GM23338 (cell line): ENCODE data around the gene SASH1. TPM values are rescaled to one million over a fixed set of nuclear protein-coding genes. Genes with fewer than 3 reads are reported as not detected.

Experiments
- ATAC-seq: fragments of 200-7000 bp; cut with Tn5 transposase; 3 replicates; pipeline ENCODE4 v1.9.1; 2020
- DNase-seq: peaks from one replicate; pipeline ENCODE4 v3.0.0-alpha.2; 2015; ENCODE audit warnings: low spot score
- H2AFZ ChIP-seq: fragments of 200-600 bp; sonication (generic); 2 replicates; pipeline ENCODE4 v1.8.0; 2016; ENCODE audit warnings: antibody characterized with exemption, mild to moderate bottlenecking, moderate library complexity
- H3F3A ChIP-seq: fragments of 200-600 bp; sonication (generic); replicated peaks from 2 replicates; pipeline ENCODE4 v1.8.0; 2017; ENCODE audit warnings: antibody characterized with exemption, mixed run types, low read depth
- H3K27ac ChIP-seq: fragments of 200-600 bp; sonication (generic); 2 replicates; pipeline ENCODE4 v1.6.1; 2016; ENCODE audit warnings: low read depth
- H3K27me3 ChIP-seq: fragments of 200-600 bp; sonication (generic); 2 replicates; pipeline ENCODE4 v1.8.0; 2016; ENCODE audit warnings: mild to moderate bottlenecking, mixed run types, moderate library complexity; ENCODE audit not compliant: insufficient read depth
- H3K36me3 ChIP-seq: fragments of 200-600 bp; sonication (generic); 2 replicates; pipeline ENCODE4 v1.8.0; 2016; ENCODE audit warnings: mild to moderate bottlenecking; ENCODE audit not compliant: insufficient read depth
- H3K4me1 ChIP-seq: fragments of 200-600 bp; sonication (generic); 2 replicates; pipeline ENCODE4 v1.8.0; 2016; ENCODE audit warnings: mild to moderate bottlenecking, moderate library complexity; ENCODE audit not compliant: insufficient read depth
- H3K4me2 ChIP-seq: fragments of 200-600 bp; sonication (generic); 2 replicates; pipeline ENCODE4 v1.7.1; 2017; ENCODE audit warnings: mixed run types
- H3K4me3 ChIP-seq: fragments of 200-600 bp; sonication (generic); 2 replicates; pipeline ENCODE4 v1.6.1; 2016; ENCODE audit warnings: mixed run types
- H3K79me2 ChIP-seq: fragments of 200-600 bp; sonication (generic); replicated peaks from 2 replicates; pipeline ENCODE4 v1.8.0; 2017; ENCODE audit warnings: mild to moderate bottlenecking; ENCODE audit not compliant: insufficient read depth
- H3K9me2 ChIP-seq: fragments of 200-600 bp; sonication (generic); 2 replicates; pipeline ENCODE4 v1.8.0; 2017; ENCODE audit not compliant: insufficient read depth
- H4K20me1 ChIP-seq: fragments of 200-600 bp; sonication (generic); replicated peaks from 2 replicates; pipeline ENCODE4 v1.8.0; 2017; ENCODE audit warnings: mild to moderate bottlenecking; ENCODE audit not compliant: insufficient read depth
- H3K27ac Mint-ChIP-seq: 2 replicates; pipeline ENCODE4 v1.8.0; 2020; ENCODE audit warnings: inconsistent platforms, mild to moderate bottlenecking, moderate library complexity, mixed read lengths
- H3K27me3 Mint-ChIP-seq: 3 replicates; pipeline ENCODE4 v1.8.0; 2022; ENCODE audit warnings: low read depth, mild to moderate bottlenecking, moderate library complexity, mixed read lengths, inconsistent platforms; ENCODE audit not compliant: insufficient read depth, poor library complexity
- H3K36me3 Mint-ChIP-seq: 3 replicates; pipeline ENCODE4 v1.8.0; 2021; ENCODE audit warnings: low read depth, mild to moderate bottlenecking, inconsistent platforms, moderate library complexity, mixed read lengths
- H3K4me1 Mint-ChIP-seq: 3 replicates; pipeline ENCODE4 v1.8.0; 2020; ENCODE audit warnings: mild to moderate bottlenecking, inconsistent platforms, mixed read lengths
- H3K4me3 Mint-ChIP-seq: 3 replicates; pipeline ENCODE4 v1.8.0; 2021; ENCODE audit warnings: moderate library complexity, mild to moderate bottlenecking, inconsistent platforms, mixed read lengths
- H3K9me3 Mint-ChIP-seq: 3 replicates; pipeline ENCODE4 v1.8.0; 2020; ENCODE audit warnings: moderate library complexity, mild to moderate bottlenecking, inconsistent platforms, mixed read lengths
- CREB1 ChIP-seq: fragments of 250-450 bp; sonication (Bioruptor Pico); IDR thresholded peaks from 2 replicates; pipeline ENCODE4 v1.5.0; 2020; ENCODE audit warnings: low read depth, mild to moderate bottlenecking, moderate library complexity
- EZH2phosphoT487 ChIP-seq: fragments of 200-600 bp; sonication (generic); IDR thresholded peaks from one replicate; pipeline ENCODE4 v1.8.1; 2018; ENCODE audit warnings: antibody characterized with exemption; ENCODE audit not compliant: unreplicated experiment
- JUNB ChIP-seq: IDR thresholded peaks from one replicate; pipeline ENCODE4 v1.6.1; 2016; ENCODE audit warnings: antibody characterized with exemption; ENCODE audit not compliant: unreplicated experiment
- STAT1 ChIP-seq: IDR thresholded peaks from one replicate; pipeline ENCODE4 v1.6.1; 2016; ENCODE audit warnings: antibody characterized with exemption; ENCODE audit not compliant: unreplicated experiment
- ZNF114 ChIP-seq: fragments of 250-450 bp; sonication (Bioruptor Pico); IDR thresholded peaks from 2 replicates; pipeline ENCODE4 v1.5.0; 2020; ENCODE audit warnings: mild to moderate bottlenecking, moderate library complexity
- ZNF331 ChIP-seq: fragments of 250-450 bp; sonication (Bioruptor Pico); IDR thresholded peaks from 2 replicates; pipeline ENCODE4 v1.5.0; 2020; ENCODE audit warnings: low read depth, mild to moderate bottlenecking, moderate library complexity
- polyA plus RNA-seq: library from polyadenylated mRNA; unstranded; fragments of >200 nt; fragmentation: Nextera tagmentation; extraction: Ambion mirVana; gene quantifications from 2 replicates; pipeline ENCODE4 v1.2.1, GENCODE V29; 2016
- total RNA-seq: library from RNA; depleted of rRNA; stranded (reverse); fragments of >200 nt; shearing (Covaris generic); gene quantifications from 2 replicates; pipeline ENCODE4 v1.2.3, GENCODE V29; 2014
- TF ChIP-seq, protein P1 (sequence below), 2 experiments: fragments of 200-600 bp in 1 of 2; sonication (generic) in 1 of 2; conservative IDR thresholded peaks; 2 replicates each; pipeline versions ENCODE4 v1.5.1 to v1.6.1; 2016 to 2017; ENCODE audit warnings: antibody characterized with exemption in 2 of 2, low read depth in 2 of 2, mild to moderate bottlenecking in 2 of 2, moderate library complexity in 1 of 2
- TF ChIP-seq, protein P2 (sequence below): IDR thresholded peaks from one replicate; pipeline ENCODE4 v1.6.1; 2018; ENCODE audit warnings: antibody characterized with exemption; ENCODE audit not compliant: unreplicated experiment
- TF ChIP-seq, protein P3 (sequence below): IDR thresholded peaks from 2 replicates; pipeline ENCODE4 v1.6.1; 2016; ENCODE audit warnings: antibody characterized with exemption

The SASH1 gene
- total and polyA plus RNA-seq, 2 experiments from 2014 or later: 8.2 to 30.2 TPM

DNA sequence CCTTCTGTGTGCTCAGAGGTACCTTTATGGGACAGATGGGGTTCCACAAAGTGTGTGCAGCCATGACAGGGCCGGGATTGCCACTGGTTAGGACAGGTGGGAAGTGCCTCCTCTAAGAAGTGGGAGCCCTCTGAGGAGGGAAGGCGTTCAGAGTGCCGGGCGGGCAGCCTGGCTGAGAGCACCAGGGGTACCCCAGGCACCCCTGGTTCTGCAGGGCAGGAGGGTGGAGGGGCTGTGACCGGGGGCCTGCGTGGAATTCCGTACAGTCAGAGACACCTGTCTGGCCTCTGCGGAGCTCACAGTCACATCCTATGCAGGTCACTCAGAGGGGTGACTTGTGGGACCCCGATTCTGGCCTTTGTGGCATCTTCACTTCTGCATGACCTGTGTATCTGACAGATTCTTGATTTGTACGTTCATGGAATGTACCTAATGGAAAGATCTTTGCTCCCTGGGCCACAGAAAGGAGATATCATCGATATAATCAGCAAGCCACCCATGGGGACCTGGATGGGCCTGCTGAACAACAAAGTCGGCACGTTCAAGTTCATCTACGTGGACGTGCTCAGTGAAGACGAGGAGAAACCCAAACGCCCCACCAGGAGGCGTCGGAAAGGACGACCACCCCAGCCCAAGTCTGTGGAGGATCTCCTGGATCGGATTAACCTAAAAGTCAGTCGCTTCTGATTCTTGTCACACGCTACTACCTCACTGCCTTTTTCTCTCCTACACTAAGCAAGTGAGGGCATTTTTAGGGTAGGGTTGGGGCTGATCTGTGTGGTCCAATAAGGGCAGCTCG lies 190.9 kb downstream of the SASH1 start:
- DNase-seq: peak; percentile 52
- H3K36me3 Mint-ChIP-seq: peaks cover 68% of the 10 kb centered on the region

DNA sequence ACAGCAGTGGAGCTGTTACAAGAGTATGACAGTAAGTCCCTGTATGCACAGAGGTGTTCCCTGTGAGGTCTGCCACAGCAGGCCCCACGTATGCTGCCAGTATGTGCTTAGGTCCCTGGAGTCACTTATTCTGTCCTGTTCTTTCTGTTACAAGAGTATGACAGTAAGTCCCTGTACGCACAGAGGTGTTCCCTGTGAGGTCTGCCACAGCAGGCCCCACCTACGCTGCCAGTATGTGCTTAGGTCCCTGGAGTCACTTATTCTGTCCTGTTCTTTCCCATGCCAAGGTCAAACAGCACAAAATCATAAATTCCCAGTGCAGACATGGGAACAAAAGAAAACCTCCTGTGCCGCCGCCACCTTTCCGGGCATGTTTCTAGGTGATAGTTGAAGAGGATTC lies 192.2 kb downstream of the SASH1 start:
- Histone ChIP-seq H2AFZ (no peak overlapping the region), H3K27ac (no peak overlapping the region), H3F3A (0 out of 2 replicates have a peak, but pooled peaks cover 4% of the 10 kb centered on the region), H3K4me2 (no peak overlapping the region), H3K9me2 (no peaks in the 10 kb centered on the region), H3K79me2 (no peaks in the 10 kb centered on the region), H3K36me3 (peaks cover 14% of the 10 kb centered on the region; the same call in 1 of the 2 replicates), H3K27me3 (no peaks in the 10 kb centered on the region), H4K20me1 (no peaks in the 10 kb centered on the region), H3K4me3 (no peak overlapping the region), H3K4me1 (peaks cover 16% of the 10 kb centered on the region)
- no peak for DNase-seq
- Mint-ChIP-seq H3K9me3 (no peaks in the 10 kb centered on the region; the same call in 1 of the 3 replicates), H3K36me3 (peaks cover 61% of the 10 kb centered on the region), H3K4me3 (no peak overlapping the region), H3K27me3 (peaks cover 8% of the 10 kb centered on the region), H3K27ac (no peak overlapping the region), H3K4me1 (peaks cover 29% of the 10 kb centered on the region)
- no peak for ATAC-seq
- TF ChIP-seq JUNB: no peak
- TF ChIP-seq ZNF114 (CRISPR knock-in tag): no peak
- TF ChIP-seq, protein P1, sequence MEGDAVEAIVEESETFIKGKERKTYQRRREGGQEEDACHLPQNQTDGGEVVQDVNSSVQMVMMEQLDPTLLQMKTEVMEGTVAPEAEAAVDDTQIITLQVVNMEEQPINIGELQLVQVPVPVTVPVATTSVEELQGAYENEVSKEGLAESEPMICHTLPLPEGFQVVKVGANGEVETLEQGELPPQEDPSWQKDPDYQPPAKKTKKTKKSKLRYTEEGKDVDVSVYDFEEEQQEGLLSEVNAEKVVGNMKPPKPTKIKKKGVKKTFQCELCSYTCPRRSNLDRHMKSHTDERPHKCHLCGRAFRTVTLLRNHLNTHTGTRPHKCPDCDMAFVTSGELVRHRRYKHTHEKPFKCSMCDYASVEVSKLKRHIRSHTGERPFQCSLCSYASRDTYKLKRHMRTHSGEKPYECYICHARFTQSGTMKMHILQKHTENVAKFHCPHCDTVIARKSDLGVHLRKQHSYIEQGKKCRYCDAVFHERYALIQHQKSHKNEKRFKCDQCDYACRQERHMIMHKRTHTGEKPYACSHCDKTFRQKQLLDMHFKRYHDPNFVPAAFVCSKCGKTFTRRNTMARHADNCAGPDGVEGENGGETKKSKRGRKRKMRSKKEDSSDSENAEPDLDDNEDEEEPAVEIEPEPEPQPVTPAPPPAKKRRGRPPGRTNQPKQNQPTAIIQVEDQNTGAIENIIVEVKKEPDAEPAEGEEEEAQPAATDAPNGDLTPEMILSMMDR (conservative IDR thresholded peaks at IDR 0.05; ENCODE audit: low read depth in 2 of 2): no peak
- TF ChIP-seq STAT1: no peak
- no peak for TF ChIP-seq ZNF331
- no peak for TF ChIP-seq CREB1 (CRISPR knock-in tag)
- TF ChIP-seq, protein P2, sequence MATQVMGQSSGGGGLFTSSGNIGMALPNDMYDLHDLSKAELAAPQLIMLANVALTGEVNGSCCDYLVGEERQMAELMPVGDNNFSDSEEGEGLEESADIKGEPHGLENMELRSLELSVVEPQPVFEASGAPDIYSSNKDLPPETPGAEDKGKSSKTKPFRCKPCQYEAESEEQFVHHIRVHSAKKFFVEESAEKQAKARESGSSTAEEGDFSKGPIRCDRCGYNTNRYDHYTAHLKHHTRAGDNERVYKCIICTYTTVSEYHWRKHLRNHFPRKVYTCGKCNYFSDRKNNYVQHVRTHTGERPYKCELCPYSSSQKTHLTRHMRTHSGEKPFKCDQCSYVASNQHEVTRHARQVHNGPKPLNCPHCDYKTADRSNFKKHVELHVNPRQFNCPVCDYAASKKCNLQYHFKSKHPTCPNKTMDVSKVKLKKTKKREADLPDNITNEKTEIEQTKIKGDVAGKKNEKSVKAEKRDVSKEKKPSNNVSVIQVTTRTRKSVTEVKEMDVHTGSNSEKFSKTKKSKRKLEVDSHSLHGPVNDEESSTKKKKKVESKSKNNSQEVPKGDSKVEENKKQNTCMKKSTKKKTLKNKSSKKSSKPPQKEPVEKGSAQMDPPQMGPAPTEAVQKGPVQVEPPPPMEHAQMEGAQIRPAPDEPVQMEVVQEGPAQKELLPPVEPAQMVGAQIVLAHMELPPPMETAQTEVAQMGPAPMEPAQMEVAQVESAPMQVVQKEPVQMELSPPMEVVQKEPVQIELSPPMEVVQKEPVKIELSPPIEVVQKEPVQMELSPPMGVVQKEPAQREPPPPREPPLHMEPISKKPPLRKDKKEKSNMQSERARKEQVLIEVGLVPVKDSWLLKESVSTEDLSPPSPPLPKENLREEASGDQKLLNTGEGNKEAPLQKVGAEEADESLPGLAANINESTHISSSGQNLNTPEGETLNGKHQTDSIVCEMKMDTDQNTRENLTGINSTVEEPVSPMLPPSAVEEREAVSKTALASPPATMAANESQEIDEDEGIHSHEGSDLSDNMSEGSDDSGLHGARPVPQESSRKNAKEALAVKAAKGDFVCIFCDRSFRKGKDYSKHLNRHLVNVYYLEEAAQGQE: no peak
- TF ChIP-seq EZH2phosphoT487: no peak

More for the DNA sequence above, 190.9 kb downstream of the SASH1 start:
- H3K4me3 Mint-ChIP-seq: no peak overlapping the region
- peaks cover 25% of the 10 kb centered on the region for H3K4me1 Mint-ChIP-seq
- Histone ChIP-seq H3K27ac (no peak overlapping the region), H3K4me3 (no peak overlapping the region), H2AFZ (no peak overlapping the region), H3K4me2 (no peak overlapping the region), H3K4me1 (peaks cover 13% of the 10 kb centered on the region), H4K20me1 (no peaks in the 10 kb centered on the region), H3K27me3 (no peaks in the 10 kb centered on the region), H3F3A (0 out of 2 replicates have a peak, but pooled peaks cover 4% of the 10 kb centered on the region), H3K36me3 (peaks cover 14% of the 10 kb centered on the region; the same call in 1 of the 2 replicates), H3K9me2 (no peaks in the 10 kb centered on the region), H3K79me2 (no peaks in the 10 kb centered on the region)
- peaks cover 8% of the 10 kb centered on the region for H3K27me3 Mint-ChIP-seq
- no peak for ATAC-seq
- peaks cover 5% of the 10 kb centered on the region for H3K9me3 Mint-ChIP-seq
- TF ChIP-seq, protein P3, sequence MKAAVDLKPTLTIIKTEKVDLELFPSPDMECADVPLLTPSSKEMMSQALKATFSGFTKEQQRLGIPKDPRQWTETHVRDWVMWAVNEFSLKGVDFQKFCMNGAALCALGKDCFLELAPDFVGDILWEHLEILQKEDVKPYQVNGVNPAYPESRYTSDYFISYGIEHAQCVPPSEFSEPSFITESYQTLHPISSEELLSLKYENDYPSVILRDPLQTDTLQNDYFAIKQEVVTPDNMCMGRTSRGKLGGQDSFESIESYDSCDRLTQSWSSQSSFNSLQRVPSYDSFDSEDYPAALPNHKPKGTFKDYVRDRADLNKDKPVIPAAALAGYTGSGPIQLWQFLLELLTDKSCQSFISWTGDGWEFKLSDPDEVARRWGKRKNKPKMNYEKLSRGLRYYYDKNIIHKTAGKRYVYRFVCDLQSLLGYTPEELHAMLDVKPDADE: no peak
- no peak for TF ChIP-seq CREB1 (CRISPR knock-in tag)
- TF ChIP-seq, protein P1 (conservative IDR thresholded peaks at IDR 0.05; ENCODE audit: low read depth in 2 of 2): peak; percentile 42 to 47; a peak in 3 of 4 replicates
- no peak overlapping the region for H3K27ac Mint-ChIP-seq
